Measurements from ENCODE around the gene NKG7.

NKG7 gene

DNA sequence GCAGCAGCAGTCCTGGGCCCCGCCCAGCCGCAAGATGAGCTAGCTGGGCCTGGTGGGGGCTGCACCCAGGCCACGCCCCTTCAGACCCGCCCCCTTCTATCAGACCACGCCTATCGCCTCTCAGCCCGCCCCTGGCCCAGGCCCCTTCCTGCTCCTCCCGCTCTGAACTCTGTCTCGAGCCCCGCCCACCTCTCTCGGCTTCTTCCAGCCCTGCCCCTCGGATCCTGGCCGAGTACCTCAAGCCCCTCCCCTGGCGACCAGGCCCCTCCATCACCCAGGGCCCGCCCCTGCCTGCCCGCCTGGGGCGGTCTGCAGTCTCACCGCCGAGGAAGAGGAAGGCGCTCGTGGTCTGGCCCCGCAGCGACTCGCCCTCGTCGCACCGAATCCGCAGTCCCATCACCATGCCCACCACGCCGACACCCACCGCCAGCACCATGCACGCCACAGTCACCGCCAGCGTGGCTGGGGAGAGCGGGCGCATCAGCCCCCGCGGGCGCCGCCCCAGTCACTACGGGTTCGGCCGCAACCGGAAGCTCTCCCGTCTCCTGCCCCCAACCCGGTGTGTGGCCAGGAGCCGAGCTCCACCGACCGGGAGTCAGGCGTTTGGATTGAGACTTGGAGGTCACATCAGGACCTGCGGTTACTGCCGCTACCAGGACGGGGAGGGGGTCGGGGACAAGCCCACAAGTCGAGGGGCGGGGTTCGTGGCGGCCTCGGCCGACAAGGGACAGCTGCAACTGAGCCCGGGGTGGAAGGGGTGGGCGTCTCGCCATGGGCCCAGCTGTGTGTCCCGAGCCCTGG, 4.7 kb downstream of the NKG7 start:
- H3K4me1 ChIP-seq: peaks cover 72 to 77% (median 74%) of the 10 kb centered on the region in 10 experiments
- H4K20me1 ChIP-seq: peaks cover 0 to 4% (median 0%) of the 10 kb centered on the region in 11 experiments; a peak in 2 of 22 replicates
- 0 out of 22 replicates have a peak, but pooled peaks cover 0 to 5% (median 0%) of the 10 kb centered on the region in 11 experiments for H3K36me3 ChIP-seq
- TF ChIP-seq Cebpa-rat (IDR thresholded peaks at IDR 0.05): no peak
- H3K4me3 ChIP-seq: peak overlapping the region; percentile 67 to 87 (median 80)
- peak overlapping the region; percentile 65 to 99 (median 93); a peak in 21 of 22 replicates for H3K27ac ChIP-seq
- no peaks in the 10 kb centered on the region for H3K9me3 ChIP-seq (replicated peaks in 1 of 11)
- no peaks in the 10 kb centered on the region for H3K27me3 ChIP-seq
- H3K9ac ChIP-seq: peak overlapping the region; percentile 78 to 97 (median 93)
- peak overlapping the region; percentile 95 to 100 (median 99) for H3K4me2 ChIP-seq

- Histone ChIP-seq H3K9me3 (replicated peaks in 1 of 11) (no peaks in the 10 kb centered on the region), H3K27ac (peak overlapping the region; percentile 65 to 99 (median 93)), H3K9ac (peak overlapping the region; percentile 78 to 97 (median 93)), H3K4me2 (peak overlapping the region; percentile 89 to 100 (median 98)), H3K4me3 (peak overlapping the region; percentile 67 to 87 (median 80)), H3K27me3 (no peaks in the 10 kb centered on the region), H3K36me3 (0 out of 22 replicates have a peak, but pooled peaks cover 0 to 5% (median 0%) of the 10 kb centered on the region in 11 experiments), H3K4me1 (peaks cover 73 to 78% (median 75%) of the 10 kb centered on the region in 10 experiments), H4K20me1 (peaks cover 0 to 6% (median 0%) of the 10 kb centered on the region in 11 experiments; a peak in 3 of 22 replicates)
- no peak for TF ChIP-seq Cebpa-rat (IDR thresholded peaks at IDR 0.05)
Measured at GRCh38 chr19:51367255-51367564, 5.2 kb downstream of the NKG7 start.

DNA sequence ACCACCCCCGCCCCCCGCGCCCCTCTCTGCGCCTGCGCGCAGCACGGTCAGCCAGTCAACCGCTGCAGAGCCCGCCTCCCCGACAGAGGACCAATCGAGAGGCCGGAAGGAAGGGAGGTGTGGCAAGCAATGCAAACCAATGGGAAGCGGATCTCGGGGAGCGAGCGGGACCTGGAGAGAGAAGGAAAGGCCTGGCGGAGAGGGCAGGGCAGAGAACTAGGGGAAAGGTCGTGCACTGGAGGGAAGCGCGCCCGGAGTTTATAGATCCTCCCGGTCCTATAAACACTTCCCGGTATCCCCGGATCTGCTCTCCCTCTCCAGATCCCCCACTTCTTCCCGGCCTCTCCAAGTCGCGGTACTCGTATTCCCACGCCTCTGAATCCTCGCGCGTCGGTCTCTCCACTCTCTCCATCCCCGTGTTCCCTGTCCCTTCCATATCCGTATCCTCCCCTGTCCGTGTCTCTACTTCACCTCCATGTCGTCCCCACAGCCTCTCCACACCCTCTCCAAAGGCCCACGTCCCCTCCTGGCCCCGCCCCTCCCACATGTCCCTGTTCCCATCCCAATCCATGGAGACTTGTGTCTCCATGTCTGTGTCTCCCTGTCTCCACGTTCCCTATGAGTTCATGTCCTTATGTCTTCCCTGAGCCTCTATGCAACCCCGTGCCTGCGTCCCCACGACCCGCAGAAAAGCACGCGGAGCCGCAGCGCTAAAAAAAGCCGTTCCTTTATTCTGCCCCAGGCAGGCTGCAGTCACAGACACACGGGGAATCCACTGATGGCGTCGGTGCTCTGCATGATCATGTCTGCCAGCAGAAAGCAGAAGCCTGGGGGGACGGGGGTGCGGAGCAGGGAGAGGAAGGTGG, 5.8 kb downstream of the NKG7 start:
- Histone ChIP-seq H3K27ac (peak overlapping the region; percentile 65 to 99 (median 95)), H3K27me3 (no peaks in the 10 kb centered on the region), H3K4me1 (peaks cover 71 to 77% (median 75%) of the 10 kb centered on the region in 10 experiments), H3K9ac (peak overlapping the region; percentile 86 to 97 (median 93)), H3K4me3 (peak overlapping the region; percentile 67 to 87 (median 80)), H3K9me3 (replicated peaks in 1 of 11) (no peaks in the 10 kb centered on the region), H3K36me3 (0 out of 22 replicates have a peak, but pooled peaks cover 0 to 5% (median 0%) of the 10 kb centered on the region in 11 experiments), H3K4me2 (peak overlapping the region; percentile 89 to 100 (median 98)), H4K20me1 (peaks cover 0 to 6% (median 0%) of the 10 kb centered on the region in 11 experiments; a peak in 3 of 22 replicates)
- no peak for TF ChIP-seq Cebpa-rat (IDR thresholded peaks at IDR 0.05)

DNA sequence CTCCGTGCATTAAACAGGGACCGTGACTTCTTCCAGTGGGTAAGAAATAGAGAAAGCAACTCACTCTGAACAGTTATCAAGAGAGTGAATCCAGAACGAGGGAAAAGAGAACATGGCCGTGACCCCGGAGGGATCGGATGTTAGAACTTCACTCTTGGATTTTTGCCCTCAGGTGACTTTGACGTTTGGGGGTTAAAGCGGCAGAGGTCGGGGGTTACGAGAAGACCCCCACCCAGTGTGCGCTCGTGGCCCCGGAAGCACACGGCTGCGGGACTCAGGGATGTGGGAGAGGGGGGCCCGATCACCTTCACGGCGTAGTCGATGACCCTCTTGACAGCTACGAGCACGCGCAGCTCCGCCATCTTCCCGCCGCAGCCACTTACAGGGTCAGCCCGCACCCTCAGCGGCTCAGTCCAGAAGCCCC, 6.5 kb downstream of the NKG7 start, which contains the start of gene ETFB:
Gene ETFB, minus strand, starts transcription at position 424 of the 424 bp plus-strand sequence. Its CDS starts 62 bp downstream, at position 362.
- peak within 1 kb of the TSS; percentile 86 to 97 (median 93) for H3K9ac ChIP-seq
- H3K4me2 ChIP-seq: peak within 1 kb of the TSS; percentile 95 to 100 (median 98)
- H3K9me3 ChIP-seq (replicated peaks in 1 of 11): no peaks in the 10 kb centered on the region
- peak within 1 kb of the TSS; percentile 67 to 87 (median 80) for H3K4me3 ChIP-seq
- H3K27me3 ChIP-seq: no peaks in the 10 kb centered on the region
- peaks cover 0 to 6% (median 0%) of the 10 kb centered on the region in 11 experiments; a peak in 3 of 22 replicates for H4K20me1 ChIP-seq
- H3K36me3 ChIP-seq: peaks cover 0 to 5% (median 0%) of the 10 kb centered on the region in 11 experiments; a peak in 1 of 22 replicates
- peak within 1 kb of the TSS; percentile 82 to 99 (median 95) for H3K27ac ChIP-seq
- no peak for TF ChIP-seq Cebpa-rat (IDR thresholded peaks at IDR 0.05)
- H3K4me1 ChIP-seq: peaks cover 64 to 76% (median 70%) of the 10 kb centered on the region in 10 experiments

DNA sequence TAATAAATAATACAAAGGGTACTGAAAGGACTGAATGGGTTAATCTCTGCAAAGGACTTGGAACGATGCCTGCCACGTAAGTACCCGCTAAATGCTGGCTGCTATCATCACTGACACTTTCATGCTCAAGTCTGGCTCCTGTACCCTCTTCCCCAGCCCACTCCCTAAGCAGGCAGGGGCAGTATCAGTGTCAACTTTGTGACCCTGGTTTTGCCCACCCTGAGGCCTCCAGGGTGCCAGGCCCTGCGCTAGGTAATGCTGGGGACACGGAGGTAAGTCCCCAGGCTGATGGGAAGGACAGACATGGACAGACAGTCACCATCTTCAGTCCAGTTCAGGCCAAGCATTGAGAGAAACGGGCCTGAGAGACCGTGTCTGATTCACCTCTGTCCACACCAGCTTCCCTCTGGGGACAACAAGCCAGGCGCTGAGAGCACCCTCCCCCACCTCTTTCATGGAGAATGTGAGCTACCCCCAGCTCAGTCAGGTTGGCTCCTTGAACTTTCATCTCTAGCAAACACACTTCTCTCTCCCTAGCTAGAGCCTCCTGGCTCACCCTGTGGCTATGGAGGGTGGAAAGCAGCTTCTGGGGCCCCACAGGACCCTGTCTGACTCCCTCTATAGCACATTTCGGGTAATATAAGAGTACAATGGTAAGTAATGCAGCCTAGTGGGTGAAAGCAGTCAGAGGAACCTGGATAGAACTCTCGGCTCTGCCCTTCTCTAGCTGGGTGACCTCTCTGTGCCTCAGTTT, 7.1 kb downstream of the NKG7 start:
- TF ChIP-seq Cebpa-rat (IDR thresholded peaks at IDR 0.05): no peak
- H3K9me3 ChIP-seq (replicated peaks in 1 of 11): no peaks in the 10 kb centered on the region
- H3K4me1 ChIP-seq: peaks cover 59 to 70% (median 64%) of the 10 kb centered on the region in 10 experiments
- H3K36me3 ChIP-seq: peaks cover 0 to 6% (median 0%) of the 10 kb centered on the region in 11 experiments; a peak in 1 of 22 replicates
- H4K20me1 ChIP-seq: peaks cover 0 to 6% (median 0%) of the 10 kb centered on the region in 11 experiments; a peak in 3 of 22 replicates
- no peaks in the 10 kb centered on the region for H3K27me3 ChIP-seq
- peak overlapping the region; percentile 67 to 87 (median 80) for H3K4me3 ChIP-seq
- H3K9ac ChIP-seq: peak overlapping the region; percentile 86 to 97 (median 93)
- H3K4me2 ChIP-seq: peak overlapping the region; percentile 80 to 99 (median 94)
- H3K27ac ChIP-seq: peak overlapping the region; percentile 82 to 99 (median 95)

DNA sequence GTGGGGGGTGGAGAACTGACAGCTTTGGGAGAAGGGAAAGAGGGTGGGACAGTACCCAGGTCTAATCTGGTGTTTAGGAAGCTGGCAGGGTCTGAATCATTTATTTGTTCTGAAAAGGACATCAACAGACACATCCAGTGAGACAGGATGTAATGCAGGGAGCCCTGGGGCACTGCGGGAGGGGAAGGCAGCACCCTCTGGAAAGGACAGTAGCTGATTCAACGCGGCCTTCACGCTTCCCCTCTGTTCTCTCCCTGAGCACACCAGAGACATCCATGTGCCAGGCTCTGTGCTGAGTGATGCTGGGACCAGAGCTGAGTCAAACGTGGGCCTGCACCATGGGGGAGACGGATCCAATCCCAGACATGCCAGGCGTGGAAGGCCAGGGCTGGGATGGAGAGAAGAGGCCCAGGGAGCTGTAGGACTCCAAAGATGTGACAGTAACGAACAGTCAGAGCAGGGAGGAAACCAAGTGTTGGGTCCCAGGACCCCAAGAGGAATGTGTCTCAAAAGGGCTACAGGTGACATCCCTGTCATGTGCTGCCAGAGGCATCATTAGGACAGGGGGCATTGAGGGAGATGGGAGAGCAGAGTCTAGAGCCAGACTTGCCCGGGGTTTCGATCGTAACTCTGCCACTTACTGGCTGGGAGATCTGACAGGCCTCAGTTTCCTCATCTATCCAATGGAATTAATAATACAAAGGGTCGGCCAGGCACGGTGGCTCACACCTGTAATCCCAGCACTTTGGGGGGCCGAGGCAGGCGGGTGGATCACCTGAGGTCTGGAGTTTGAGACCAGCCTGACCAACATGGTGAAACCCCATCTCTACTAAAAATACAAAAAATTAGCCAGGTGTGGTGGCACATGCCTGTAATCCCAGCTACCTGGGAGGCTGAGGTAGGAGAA, 8.0 kb downstream of the NKG7 start:
- peaks cover 0 to 6% (median 0%) of the 10 kb centered on the region in 11 experiments; a peak in 3 of 22 replicates for H4K20me1 ChIP-seq
- no peak overlapping the region; a peak in 2 of 20 replicates for H3K4me3 ChIP-seq
- H3K4me2 ChIP-seq: peak overlapping the region; percentile 80 to 99 (median 94)
- H3K4me1 ChIP-seq: peaks cover 49 to 61% (median 55%) of the 10 kb centered on the region in 10 experiments
- H3K9ac ChIP-seq: peak overlapping the region in 9 of 11 experiments; percentile 19 to 51 (median 43); a peak in 12 of 22 replicates
- no peak for TF ChIP-seq Cebpa-rat (IDR thresholded peaks at IDR 0.05)
- no peaks in the 10 kb centered on the region for H3K9me3 ChIP-seq (replicated peaks in 1 of 11)
- peaks cover 0 to 5% (median 0%) of the 10 kb centered on the region in 11 experiments; a peak in 1 of 22 replicates for H3K36me3 ChIP-seq
- no peaks in the 10 kb centered on the region for H3K27me3 ChIP-seq
- H3K27ac ChIP-seq: peak overlapping the region in 7 of 11 experiments; percentile 6 to 39 (median 24); a peak in 6 of 22 replicates

GRCh38 chr19:51361239-51361638, 11.2 kb downstream of the NKG7 start:
- no peaks in the 10 kb centered on the region for H3K9me3 ChIP-seq (replicated peaks in 1 of 11)
- no peaks in the 10 kb centered on the region for H3K27me3 ChIP-seq
- 0 out of 22 replicates have a peak overlapping the region, but pooled peaks of 2 of the 11 experiments have one; percentile 9 to 19 for H3K9ac ChIP-seq
- H3K4me1 ChIP-seq: peaks cover 39 to 57% (median 46%) of the 10 kb centered on the region in 10 experiments
- no peak overlapping the region; a peak in 1 of 22 replicates for H3K4me2 ChIP-seq
- no peak for TF ChIP-seq Cebpa-rat (IDR thresholded peaks at IDR 0.05)
- no peak overlapping the region for H3K4me3 ChIP-seq
- peak overlapping the region in 3 of 11 experiments; percentile 2 to 28 (median 25); a peak in 2 of 22 replicates for H3K27ac ChIP-seq
- H3K36me3 ChIP-seq: peaks cover 0 to 12% (median 3%) of the 10 kb centered on the region in 11 experiments; a peak in 9 of 22 replicates
- H4K20me1 ChIP-seq: peaks cover 0 to 9% (median 0%) of the 10 kb centered on the region in 11 experiments; a peak in 3 of 22 replicates
